T-helper 22 cell (primary cell): ENCODE results near the gene HECTD4.
"Not testable (repeated sequence)": the region's sequence is repeated elsewhere in the genome, so short reads cannot be mapped to it uniquely, and the experiment has no call there.

ENCODE experiments used
- DNase-seq: peaks from one replicate; pipeline ENCODE4 v3.0.0-alpha.2; 2020; ENCODE audit warnings: low read depth

HECTD4 gene

GRCh38 chr12:112266473-112266872 lies 115.8 kb downstream of the HECTD4 start:
- no peak for DNase-seq

- DNase-seq = no peak
Observed at GRCh38 chr12:112261559-112261958, 120.7 kb downstream of the HECTD4 start.

GRCh38 chr12:112258926-112259325 lies 123.3 kb downstream of the HECTD4 start:
- DNase-seq = no peak

GRCh38 chr12:112256780-112257179 lies 125.5 kb downstream of the HECTD4 start:
- DNase-seq = no peak

GRCh38 chr12:112252184-112252583 lies 130.0 kb downstream of the HECTD4 start:
- DNase-seq = no peak

GRCh38 chr12:112244902-112245301 lies 137.3 kb downstream of the HECTD4 start:
- DNase-seq = not testable (repeated sequence)

- no peak for DNase-seq
Observed at GRCh38 chr12:112243255-112244110, 138.7 kb downstream of the HECTD4 start.

- no peak for DNase-seq
Observed at GRCh38 chr12:112241176-112241575, 141.1 kb downstream of the HECTD4 start.

GRCh38 chr12:112239881-112240280 lies 142.3 kb downstream of the HECTD4 start:
- no peak for DNase-seq

- DNase-seq = no peak
Observed at GRCh38 chr12:112239020-112239419, 143.2 kb downstream of the HECTD4 start.

GRCh38 chr12:112238441-112238840 lies 143.8 kb downstream of the HECTD4 start:
- DNase-seq = no peak

- DNase-seq = no peak
Observed at GRCh38 chr12:112236786-112237185, 145.4 kb downstream of the HECTD4 start.

- no peak for DNase-seq
Observed at GRCh38 chr12:112236386-112236785, 145.8 kb downstream of the HECTD4 start.

GRCh38 chr12:112234303-112234702 lies 147.9 kb downstream of the HECTD4 start:
- DNase-seq = no peak

GRCh38 chr12:112233242-112233641 lies 149.0 kb downstream of the HECTD4 start:
- no peak for DNase-seq

- DNase-seq = no peak
Observed at GRCh38 chr12:112230136-112230535, 152.1 kb downstream of the HECTD4 start.

GRCh38 chr12:112226768-112227167 lies 155.5 kb downstream of the HECTD4 start:
- no peak for DNase-seq

- not testable (repeated sequence) for DNase-seq
Observed at GRCh38 chr12:112220628-112221027, 161.6 kb downstream of the HECTD4 start.

- no peak for DNase-seq
Observed at GRCh38 chr12:112219195-112219594, 163.0 kb downstream of the HECTD4 start.

GRCh38 chr12:112218150-112218549 lies 164.1 kb downstream of the HECTD4 start:
- DNase-seq = no peak

GRCh38 chr12:112217647-112218046 lies 164.6 kb downstream of the HECTD4 start:
- DNase-seq = no peak

- DNase-seq = no peak
Observed at GRCh38 chr12:112216223-112216622, 166.0 kb downstream of the HECTD4 start.

GRCh38 chr12:112214064-112214463 lies 168.2 kb downstream of the HECTD4 start:
- no peak for DNase-seq

- no peak for DNase-seq
Observed at GRCh38 chr12:112208301-112208910, 173.8 kb downstream of the HECTD4 start.
